GM12891 (cell line): Measurements from ENCODE around the gene TCFL5.

Experiments
- POLR2A ChIP-seq: IDR thresholded peaks from 2 replicates; pipeline ENCODE4 v1.6.1; 2011; ENCODE audit warnings: low read depth, low read length, control low read depth
- POLR2AphosphoS5 ChIP-seq: IDR thresholded peaks from 2 replicates; pipeline ENCODE4 v1.6.1; 2011; ENCODE audit warnings: low read depth, low read length, control low read depth

DNA sequence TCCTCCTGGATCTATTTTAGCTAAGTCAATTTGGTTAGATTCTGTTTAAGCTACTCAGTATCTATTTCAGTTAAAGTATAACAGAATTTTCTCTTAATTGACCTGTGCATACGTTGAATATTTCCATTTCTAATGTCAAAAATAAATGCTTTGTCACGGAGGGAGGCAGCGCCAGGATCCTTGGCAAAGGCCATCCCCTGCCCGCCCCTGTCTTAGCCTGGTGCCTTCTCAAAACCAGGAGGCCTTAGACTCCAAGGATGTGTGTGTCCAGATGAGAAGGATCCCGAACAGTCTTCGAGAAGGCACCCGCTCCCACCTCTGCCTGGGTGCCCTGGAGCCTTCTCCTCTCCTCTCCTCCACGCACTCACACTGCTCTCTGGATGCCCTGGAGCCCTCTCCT lies 22.4 kb downstream of the TCFL5 start:
- no peak for TF ChIP-seq POLR2AphosphoS5
- TF ChIP-seq POLR2A, result no peak
